Neural cell (in vitro differentiated cells): ENCODE data around the gene C16orf96. TPM values are rescaled to one million over a fixed set of nuclear protein-coding genes. Genes with fewer than 3 reads are reported as not detected.
A peak's percentile ranks its signal among the peaks of the same experiment; 100 is the strongest.

Experiments
- H2AFZ ChIP-seq: fragments of 200-600, 300-800 bp; sonication (generic), shearing (Covaris generic); 2 replicates; pipeline ENCODE4 v1.6.0; 2014; ENCODE audit warnings: low read depth, mild to moderate bottlenecking, antibody characterized with exemption, low read length, moderate library complexity
- H3F3A ChIP-seq: fragments of 200-600 bp; shearing (Covaris generic); 2 replicates; pipeline ENCODE4 v1.6.1; 2016; ENCODE audit warnings: mild to moderate bottlenecking, moderate library complexity, mixed read lengths, antibody characterized with exemption, low read length; ENCODE audit not compliant: insufficient read depth, poor library complexity, severe bottlenecking
- H3K27ac ChIP-seq: fragments of 200-600, 300-800 bp; sonication (generic), shearing (Covaris generic); 2 replicates; pipeline ENCODE4 v1.5.1; 2014; ENCODE audit warnings: mild to moderate bottlenecking, low read length, moderate library complexity
- H3K27me3 ChIP-seq: fragments of 300-800, 200-600 bp; sonication (generic), shearing (Covaris generic); 2 replicates; pipeline ENCODE4 v1.6.0; 2014; ENCODE audit warnings: mild to moderate bottlenecking, low read depth, low read length, moderate library complexity; ENCODE audit not compliant: insufficient read depth
- H3K36me3 ChIP-seq: fragments of 300-800, 200-600 bp; sonication (generic), shearing (Covaris generic); 2 replicates; pipeline ENCODE4 v1.5.1; 2014; ENCODE audit warnings: mild to moderate bottlenecking, antibody characterized with exemption, low read length, moderate library complexity; ENCODE audit not compliant: insufficient read depth
- H3K4me2 ChIP-seq: fragments of 300-800, 200-600 bp; sonication (generic), shearing (Covaris generic); 2 replicates; pipeline ENCODE4 v1.6.0; 2014; ENCODE audit warnings: mild to moderate bottlenecking, low read length
- H3K4me3 ChIP-seq: fragments of 300-800, 200-600 bp; sonication (generic), shearing (Covaris generic); 2 replicates; pipeline ENCODE4 v1.5.1; 2014; ENCODE audit warnings: mild to moderate bottlenecking, low read length, moderate library complexity
- H3K79me2 ChIP-seq: fragments of 200-600 bp; shearing (Covaris generic); replicated peaks from 2 replicates; pipeline ENCODE4 v1.6.0; 2014; ENCODE audit warnings: mild to moderate bottlenecking, low read length, moderate library complexity; ENCODE audit not compliant: insufficient read depth
- H3K9ac ChIP-seq: fragments of 300-800, 200-600 bp; sonication (generic), shearing (Covaris generic); 2 replicates; pipeline ENCODE4 v1.6.1; 2016; ENCODE audit warnings: mild to moderate bottlenecking, low read length, mixed read lengths
- H3K9me2 ChIP-seq: fragments of 200-600 bp; shearing (Covaris generic); 2 replicates; pipeline ENCODE4 v1.6.1; 2016; ENCODE audit warnings: mild to moderate bottlenecking, low read length, mixed read lengths; ENCODE audit not compliant: insufficient read depth
- H3K9me3 ChIP-seq: fragments of 200-600, 300-800 bp; sonication (generic), shearing (Covaris generic); 2 replicates; pipeline ENCODE4 v1.6.1; 2016; ENCODE audit warnings: mild to moderate bottlenecking, mixed run types, low read length, moderate library complexity, mixed read lengths
- H4K20me1 ChIP-seq: fragments of 200-600 bp; shearing (Covaris generic); 2 replicates; pipeline ENCODE4 v1.6.1; 2016; ENCODE audit warnings: mild to moderate bottlenecking, mixed run types; ENCODE audit not compliant: insufficient read depth
- EP300 ChIP-seq: fragments of 450-650 bp; conservative IDR thresholded peaks from 2 replicates; pipeline ENCODE4 v1.6.1; 2014; ENCODE audit warnings: antibody characterized with exemption, mild to moderate bottlenecking, moderate library complexity; ENCODE audit not compliant: poor library complexity, severe bottlenecking
- EZH2 ChIP-seq: fragments of 200-600, 300-800 bp; shearing (Covaris generic), sonication (generic); IDR thresholded peaks from 2 replicates; pipeline ENCODE4 v1.6.1; 2014; ENCODE audit warnings: antibody characterized with exemption, low read length, borderline replicate concordance, mild to moderate bottlenecking; ENCODE audit not compliant: insufficient read depth, poor library complexity, severe bottlenecking
- MXI1 ChIP-seq: fragments of 450-650 bp; conservative IDR thresholded peaks from 2 replicates; pipeline ENCODE4 v1.6.1; 2014; ENCODE audit warnings: antibody characterized with exemption, mild to moderate bottlenecking; ENCODE audit not compliant: poor library complexity, severe bottlenecking
- POLR2AphosphoS5 ChIP-seq: IDR thresholded peaks from 2 replicates; pipeline ENCODE4 v1.6.1; 2012
- SMC3 ChIP-seq: fragments of 450-650 bp; conservative IDR thresholded peaks from 2 replicates; pipeline ENCODE4 v1.6.1; 2014; ENCODE audit warnings: antibody characterized with exemption, mild to moderate bottlenecking, moderate library complexity; ENCODE audit not compliant: poor library complexity
- TAF1 ChIP-seq: IDR thresholded peaks from 2 replicates; pipeline ENCODE4 v1.6.1; 2012; ENCODE audit warnings: low read depth
- polyA plus RNA-seq: library from polyadenylated mRNA; depleted of rRNA; stranded (reverse); fragments of >200 nt; gene quantifications from 2 replicates; pipeline ENCODE4 v1.2.3, GENCODE V29; 2014
- TF ChIP-seq, protein P1 (sequence below): fragments of 450-650 bp; IDR thresholded peaks from 2 replicates; pipeline ENCODE4 v1.5.1; 2014; ENCODE audit warnings: antibody characterized with exemption, mild to moderate bottlenecking, moderate library complexity; ENCODE audit not compliant: poor library complexity, severe bottlenecking

Gene C16orf96
- polyA plus RNA-seq, 1 donor from 2014 or later = 0.21 TPM

DNA sequence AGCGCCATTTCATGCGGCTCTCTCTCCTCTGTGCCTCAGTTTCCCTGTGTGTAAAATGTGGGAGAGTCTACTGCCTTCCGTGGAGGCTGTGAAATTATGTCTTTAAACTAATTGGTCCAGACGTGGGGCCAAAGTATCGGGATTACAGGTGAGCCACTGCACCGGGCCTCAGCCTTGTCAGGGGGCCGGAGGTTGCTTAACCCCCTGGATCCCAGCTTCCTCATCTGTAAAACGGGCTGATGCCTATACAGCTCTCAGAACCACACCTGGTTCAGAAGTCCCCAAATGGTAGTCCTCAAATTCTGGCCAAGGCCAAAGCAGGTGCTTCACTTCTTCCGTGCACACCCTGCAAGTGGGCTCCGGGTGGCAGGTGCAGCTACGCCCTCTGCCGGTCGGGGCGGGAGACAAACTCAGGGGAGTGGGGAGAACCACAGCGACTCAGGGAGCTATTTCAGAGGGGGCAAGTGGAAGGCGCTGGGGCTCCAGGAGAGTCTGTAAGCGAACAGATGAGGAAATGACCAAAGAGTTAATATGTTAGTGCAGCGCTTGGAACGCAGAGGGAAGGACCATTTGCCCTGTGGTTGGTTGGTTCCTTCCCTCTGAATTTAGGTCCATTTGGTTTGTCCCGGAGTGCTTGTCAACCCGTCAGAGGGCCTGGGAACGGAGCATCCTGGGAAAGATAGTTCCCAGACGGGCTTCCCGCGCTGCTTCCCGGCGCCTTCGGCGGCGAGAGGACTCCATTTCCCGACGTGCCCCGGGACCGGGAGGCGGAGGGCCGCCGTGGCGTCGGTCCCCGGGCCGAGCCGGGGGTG lies 68.1 kb downstream of the C16orf96 start, which contains the start of gene MGRN1:
Gene MGRN1, plus strand, starts transcription at position 812 of the 812 bp plus-strand sequence. CDS start 135 bp downstream, outside the sequence.
- peak within 1 kb of the TSS; percentile 96 for H3K4me2 ChIP-seq
- no peaks in the 10 kb centered on the region for H3K9me3 ChIP-seq
- no peaks in the 10 kb centered on the region for H3K9me2 ChIP-seq
- H3K27me3 ChIP-seq = no peaks in the 10 kb centered on the region
- peak within 1 kb of the TSS; percentile 98 for H3K9ac ChIP-seq
- no peaks in the 10 kb centered on the region for H3K36me3 ChIP-seq
- peak within 1 kb of the TSS; percentile 98 for H3K4me3 ChIP-seq
- H2AFZ ChIP-seq = peak within 1 kb of the TSS; percentile 69
- H3K27ac ChIP-seq = peak within 1 kb of the TSS; percentile 95
- TF ChIP-seq, protein P1, sequence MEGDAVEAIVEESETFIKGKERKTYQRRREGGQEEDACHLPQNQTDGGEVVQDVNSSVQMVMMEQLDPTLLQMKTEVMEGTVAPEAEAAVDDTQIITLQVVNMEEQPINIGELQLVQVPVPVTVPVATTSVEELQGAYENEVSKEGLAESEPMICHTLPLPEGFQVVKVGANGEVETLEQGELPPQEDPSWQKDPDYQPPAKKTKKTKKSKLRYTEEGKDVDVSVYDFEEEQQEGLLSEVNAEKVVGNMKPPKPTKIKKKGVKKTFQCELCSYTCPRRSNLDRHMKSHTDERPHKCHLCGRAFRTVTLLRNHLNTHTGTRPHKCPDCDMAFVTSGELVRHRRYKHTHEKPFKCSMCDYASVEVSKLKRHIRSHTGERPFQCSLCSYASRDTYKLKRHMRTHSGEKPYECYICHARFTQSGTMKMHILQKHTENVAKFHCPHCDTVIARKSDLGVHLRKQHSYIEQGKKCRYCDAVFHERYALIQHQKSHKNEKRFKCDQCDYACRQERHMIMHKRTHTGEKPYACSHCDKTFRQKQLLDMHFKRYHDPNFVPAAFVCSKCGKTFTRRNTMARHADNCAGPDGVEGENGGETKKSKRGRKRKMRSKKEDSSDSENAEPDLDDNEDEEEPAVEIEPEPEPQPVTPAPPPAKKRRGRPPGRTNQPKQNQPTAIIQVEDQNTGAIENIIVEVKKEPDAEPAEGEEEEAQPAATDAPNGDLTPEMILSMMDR = peak; percentile 99
- TF ChIP-seq EP300 = peak; percentile 64
- TF ChIP-seq TAF1 = peak; percentile 8
- no peak for TF ChIP-seq POLR2AphosphoS5
- H3F3A ChIP-seq = no peaks in the 10 kb centered on the region
- H3K79me2 ChIP-seq = peaks cover 37% of the 10 kb centered on the region
- H4K20me1 ChIP-seq = no peaks in the 10 kb centered on the region

DNA sequence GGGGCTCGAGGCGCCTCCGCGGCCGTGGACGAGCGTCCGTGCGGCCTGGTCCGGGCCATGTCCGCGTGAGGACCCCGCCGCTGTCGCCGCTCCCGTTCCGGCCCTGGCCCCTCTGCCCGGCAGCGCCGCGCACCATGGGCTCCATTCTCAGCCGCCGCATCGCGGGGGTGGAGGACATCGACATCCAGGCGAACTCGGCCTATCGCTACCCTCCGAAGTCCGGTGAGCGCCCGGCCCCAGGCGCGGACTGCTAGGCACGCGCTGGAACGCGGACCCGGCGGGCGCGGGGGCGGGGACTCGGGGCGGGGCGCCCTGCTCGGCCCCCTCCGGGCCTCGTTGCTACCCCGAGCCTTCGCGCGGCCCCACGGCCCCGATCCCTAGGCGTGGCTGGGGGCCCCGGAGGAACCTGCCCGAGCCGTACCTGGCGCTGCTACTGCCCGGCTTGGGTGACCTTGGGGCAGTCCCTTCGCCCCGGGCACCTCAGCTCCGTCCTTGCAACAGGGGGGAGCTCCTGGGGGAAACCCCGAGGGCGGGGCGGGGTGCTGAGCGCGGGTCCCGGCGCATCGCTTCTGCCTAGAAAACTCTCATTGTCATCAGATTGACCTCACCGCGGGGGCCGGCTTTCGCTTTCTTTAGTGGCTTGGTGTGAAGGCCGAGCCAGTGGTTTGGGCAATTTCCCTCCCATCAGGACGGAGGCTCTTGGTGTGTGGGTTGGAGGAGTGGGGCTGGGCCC lies 68.9 kb downstream of the C16orf96 start:
- Histone ChIP-seq H3K4me2 (peak overlapping the region; percentile 96), H4K20me1 (no peaks in the 10 kb centered on the region), H3K4me3 (peak overlapping the region; percentile 98), H3K36me3 (no peaks in the 10 kb centered on the region), H3F3A (no peaks in the 10 kb centered on the region), H3K9me2 (no peaks in the 10 kb centered on the region), H3K9me3 (no peaks in the 10 kb centered on the region), H3K79me2 (peaks cover 41% of the 10 kb centered on the region), H2AFZ (peak overlapping the region; percentile 51), H3K27ac (peak overlapping the region; percentile 95), H3K27me3 (no peaks in the 10 kb centered on the region), H3K9ac (peak overlapping the region; percentile 98)
- TF ChIP-seq MXI1 (peak; percentile 71), POLR2AphosphoS5 (peak; percentile 85), EP300 (peak; percentile 17), TAF1 (peak; percentile 20)
- TF ChIP-seq, protein P1 = no peak

DNA sequence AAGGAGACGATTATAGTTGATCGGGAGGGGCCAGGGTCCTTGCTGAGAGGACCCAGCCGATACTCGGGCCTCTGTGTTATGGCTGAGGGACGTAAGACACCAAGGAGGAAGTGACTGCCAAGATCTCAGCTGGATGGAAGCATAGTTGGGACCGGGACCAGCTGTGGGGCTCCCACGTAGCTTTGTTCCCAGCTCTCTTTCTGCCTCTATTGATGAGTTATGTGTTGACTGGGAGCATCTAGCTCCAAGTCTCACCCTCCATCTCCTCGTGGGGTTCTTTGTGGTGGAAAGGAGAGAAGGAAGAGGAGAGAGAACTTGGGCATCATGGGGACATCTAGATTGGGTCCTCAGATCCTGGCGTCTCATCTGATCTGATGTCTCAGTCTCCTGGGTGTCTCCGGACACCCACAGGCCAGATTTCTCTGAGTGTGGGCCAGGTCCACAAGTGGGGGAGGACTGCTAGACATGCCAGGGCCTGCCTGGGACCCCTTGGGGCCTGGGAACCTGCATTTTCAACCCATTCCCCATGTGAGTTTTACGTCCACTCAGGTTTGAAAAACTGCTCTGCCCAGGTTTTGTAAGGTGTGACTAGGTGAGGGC lies 69.5 kb downstream of the C16orf96 start:
- Histone ChIP-seq H3K9me2 (no peaks in the 10 kb centered on the region), H3K4me2 (peak overlapping the region; percentile 96), H3K9me3 (no peaks in the 10 kb centered on the region), H3K27ac (peak overlapping the region; percentile 95), H4K20me1 (no peaks in the 10 kb centered on the region), H3K36me3 (no peaks in the 10 kb centered on the region), H3K27me3 (no peaks in the 10 kb centered on the region), H3K79me2 (peaks cover 46% of the 10 kb centered on the region), H2AFZ (peak overlapping the region; percentile 40), H3K9ac (peak overlapping the region; percentile 98), H3F3A (no peaks in the 10 kb centered on the region), H3K4me3 (peak overlapping the region; percentile 98)
- no peak for TF ChIP-seq TAF1
- TF ChIP-seq EZH2 = no peak
- no peak for TF ChIP-seq POLR2AphosphoS5
- TF ChIP-seq SMC3 = no peak
- TF ChIP-seq MXI1 = no peak
